Measurements from ENCODE around the gene SNRPA1. TPM values are rescaled to one million over a fixed set of nuclear protein-coding genes. Genes with fewer than 3 reads are reported as not detected.

SNRPA1 gene
- total RNA-seq, 4 donors from 2014 or later = 29.7 to 57.1 (median 47.5) TPM

DNA sequence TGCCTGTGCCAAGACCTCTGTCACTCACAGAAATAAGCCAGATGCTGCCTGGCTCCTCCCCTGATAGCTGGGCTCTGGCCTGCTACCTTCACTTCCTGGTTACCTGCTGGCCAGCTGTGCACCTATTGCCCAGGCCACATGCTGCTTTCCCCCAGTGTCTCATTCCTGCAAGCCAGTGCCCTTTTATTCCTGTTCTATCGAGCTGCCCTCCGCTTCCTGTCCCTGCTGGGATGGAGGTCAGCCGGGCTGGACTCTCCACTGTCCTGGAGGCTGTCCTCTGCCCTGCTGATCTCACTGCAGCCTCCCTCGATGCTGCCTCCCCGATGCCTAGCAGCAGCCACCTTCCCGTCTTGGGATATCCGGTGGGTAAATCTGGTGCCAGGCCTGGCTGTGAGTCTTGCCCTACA, 37.0 kb upstream of the SNRPA1 start:
- 87 to 90% methylated on average over 2 to 3 of the region's 7 CpGs for WGBS, 2 donors
- Histone ChIP-seq H3K27me3 (peaks cover 0 to 14% (median 0%) of the 10 kb centered on the region in 4 donors), H3K27ac (no peak overlapping the region), H3K36me3 (no peaks in the 10 kb centered on the region), H3K4me3 (no peak overlapping the region), H3K9me3 (no peaks in the 10 kb centered on the region), H3K4me1 (no peaks in the 10 kb centered on the region)
- intact Hi-C loops (cut with DNase I) = no loop called here
- no peak for DNase-seq
- TF ChIP-seq CTCF (IDR thresholded peaks at IDR 0.05) (no peak), POLR2A (IDR thresholded peaks at IDR 0.05) (no peak)

- intact Hi-C loops (cut with DNase I) = no loop called here
- DNase-seq = no peak
- WGBS, 2 donors = 87 to 91% methylated on average over 7 to 8 of the region's 9 CpGs
- Histone ChIP-seq H3K9me3 (no peaks in the 10 kb centered on the region), H3K27ac (no peak overlapping the region), H3K4me1 (no peaks in the 10 kb centered on the region), H3K27me3 (peaks cover 0 to 25% (median 0%) of the 10 kb centered on the region in 4 donors), H3K36me3 (no peaks in the 10 kb centered on the region), H3K4me3 (no peak overlapping the region)
- no peak for TF ChIP-seq POLR2A (IDR thresholded peaks at IDR 0.05)
- no peak for TF ChIP-seq CTCF (IDR thresholded peaks at IDR 0.05)
These were observed 34.9 kb upstream of the SNRPA1 start for GRCh38 chr15:101329867-101330380.

- no peaks in the 10 kb centered on the region for H3K4me1 ChIP-seq
- H3K9me3 ChIP-seq = no peaks in the 10 kb centered on the region
- no peak overlapping the region for H3K27ac ChIP-seq
- no peaks in the 10 kb centered on the region for H3K36me3 ChIP-seq
- intact Hi-C loops (cut with DNase I) = no loop called here
- H3K27me3 ChIP-seq = peaks cover 0 to 25% (median 0%) of the 10 kb centered on the region in 4 donors
- no peak for TF ChIP-seq POLR2A (IDR thresholded peaks at IDR 0.05)
- no peak for TF ChIP-seq CTCF (IDR thresholded peaks at IDR 0.05)
- whole genome bisulfite sequencing, 2 donors = 69 to 82% methylated on average over 7 to 10 of the region's 14 CpGs
- DNase-seq = no peak
- no peak overlapping the region for H3K4me3 ChIP-seq
These were observed 34.3 kb upstream of the SNRPA1 start for GRCh38 chr15:101329309-101329863.

GRCh38 chr15:101328001-101328400, 33.0 kb upstream of the SNRPA1 start:
- 87 to 90% methylated on average over 10 to 14 of the region's 14 CpGs for WGBS, 2 donors

More at GRCh38 chr15:101328001-101328400, 33.0 kb upstream of the SNRPA1 start:
- no peaks in the 10 kb centered on the region for H3K4me1 ChIP-seq
- DNase-seq = no peak
- H3K36me3 ChIP-seq = no peaks in the 10 kb centered on the region
- H3K27ac ChIP-seq = no peak overlapping the region
- H3K4me3 ChIP-seq = no peak overlapping the region
- TF ChIP-seq POLR2A (IDR thresholded peaks at IDR 0.05) (no peak), CTCF (IDR thresholded peaks at IDR 0.05) (no peak)
- peaks cover 0 to 25% (median 0%) of the 10 kb centered on the region in 4 donors for H3K27me3 ChIP-seq
- intact Hi-C loops (cut with DNase I) = no loop called here
- H3K9me3 ChIP-seq = no peaks in the 10 kb centered on the region
